ENCODE measurements around the gene GLS.
"Not testable (repeated sequence)": the region's sequence is repeated elsewhere in the genome, so short reads cannot be mapped to it uniquely, and the experiment has no call there.

Gene GLS

GRCh38 chr2:190938771-190939335, 58.2 kb downstream of the GLS start:
- DNase-seq = no peak

GRCh38 chr2:190940454-190940853, 59.8 kb downstream of the GLS start:
- no peak for DNase-seq

GRCh38 chr2:190941571-190941970, 61.0 kb downstream of the GLS start:
- no peak for DNase-seq

- DNase-seq = no peak
Measured at GRCh38 chr2:190942697-190943096, 62.1 kb downstream of the GLS start.

- no peak for DNase-seq
Measured at GRCh38 chr2:190943706-190944105, 63.1 kb downstream of the GLS start.

- DNase-seq = no peak
Measured at GRCh38 chr2:190947141-190947540, 66.5 kb downstream of the GLS start.

- DNase-seq = peak; percentile 32
Measured at GRCh38 chr2:190947711-190948251, 67.2 kb downstream of the GLS start.

- no peak for DNase-seq
Measured at GRCh38 chr2:190948671-190949070, 68.0 kb downstream of the GLS start.

GRCh38 chr2:190950566-190950991, 70.0 kb downstream of the GLS start:
- DNase-seq = no peak

- no peak for DNase-seq
Measured at GRCh38 chr2:190953257-190953656, 72.6 kb downstream of the GLS start.

- no peak for DNase-seq
Measured at GRCh38 chr2:190959911-190960788, 79.5 kb downstream of the GLS start.

GRCh38 chr2:190961117-190961516, 80.5 kb downstream of the GLS start:
- DNase-seq = not testable (repeated sequence)

GRCh38 chr2:190961918-190962487, 81.4 kb downstream of the GLS start:
- DNase-seq = no peak

GRCh38 chr2:190963088-190963487, 82.5 kb downstream of the GLS start:
- DNase-seq = no peak

GRCh38 chr2:190964170-190964795, 83.7 kb downstream of the GLS start:
- DNase-seq = no peak

- DNase-seq = no peak
Measured at GRCh38 chr2:190965580-190966222, 85.1 kb downstream of the GLS start.

GRCh38 chr2:190968522-190968921, 87.9 kb downstream of the GLS start:
- DNase-seq = no peak

- no peak for DNase-seq
Measured at GRCh38 chr2:190970160-190970559, 89.5 kb downstream of the GLS start.

- no peak for DNase-seq
Measured at GRCh38 chr2:190970873-190971506, 90.4 kb downstream of the GLS start.

- DNase-seq = no peak
Measured at GRCh38 chr2:190972213-190972612, 91.6 kb downstream of the GLS start.

- DNase-seq = no peak
Measured at GRCh38 chr2:190972846-190973245, 92.2 kb downstream of the GLS start.

- DNase-seq = no peak
Measured at GRCh38 chr2:190973262-190973661, 92.6 kb downstream of the GLS start.
